Endodermal cell (in vitro differentiated cells): ENCODE results near the gene KIAA1671. TPM values are rescaled to one million over a fixed set of nuclear protein-coding genes. Genes with fewer than 3 reads are reported as not detected.

ENCODE experiments used
- DNase-seq: peaks from one replicate; pipeline ENCODE4 v3.0.0-alpha.2; 2017
- H3K27ac ChIP-seq: 2 replicates; pipeline ENCODE4 v1.5.1; 2013; ENCODE audit warnings: mild to moderate bottlenecking, low read depth, low read length, moderate library complexity
- H3K27me3 ChIP-seq: 2 replicates; pipeline ENCODE4 v1.6.1; 2013; ENCODE audit warnings: mild to moderate bottlenecking, low read length, moderate library complexity; ENCODE audit not compliant: insufficient read depth, control insufficient read depth, poor library complexity, severe bottlenecking
- H3K36me3 ChIP-seq: 2 replicates; pipeline ENCODE4 v1.7.0; 2013; ENCODE audit warnings: mild to moderate bottlenecking, low read length, moderate library complexity; ENCODE audit not compliant: control insufficient read depth, insufficient read depth
- H3K4me1 ChIP-seq: one replicate; pipeline ENCODE4 v1.7.0; 2013; ENCODE audit warnings: low read length; ENCODE audit not compliant: control insufficient read depth, insufficient read depth
- H3K4me3 ChIP-seq: 2 replicates; pipeline ENCODE4 v1.5.1; 2013; ENCODE audit warnings: mild to moderate bottlenecking, low read length, moderate library complexity
- H3K9ac ChIP-seq: 2 replicates; pipeline ENCODE4 v1.6.1; 2013; ENCODE audit warnings: mild to moderate bottlenecking, low read length, moderate library complexity; ENCODE audit not compliant: poor library complexity, severe bottlenecking; ENCODE audit errors: extremely low read depth
- H3K9me3 ChIP-seq: 2 replicates; pipeline ENCODE4 v1.6.1; 2013; ENCODE audit warnings: mild to moderate bottlenecking, low read length, moderate library complexity; ENCODE audit not compliant: control insufficient read depth
- H3K27ac Mint-ChIP-seq: 2 replicates; pipeline ENCODE4 v1.8.0; 2020; ENCODE audit warnings: mixed read lengths
- H3K27me3 Mint-ChIP-seq: 2 replicates; pipeline ENCODE4 v1.8.0; 2021; ENCODE audit warnings: mild to moderate bottlenecking, mixed read lengths; ENCODE audit not compliant: insufficient read depth
- H3K36me3 Mint-ChIP-seq: 2 replicates; pipeline ENCODE4 v1.8.0; 2020; ENCODE audit warnings: low read depth, mixed read lengths
- H3K4me1 Mint-ChIP-seq: 2 replicates; pipeline ENCODE4 v1.8.0; 2020; ENCODE audit warnings: mixed read lengths
- H3K4me3 Mint-ChIP-seq: 2 replicates; pipeline ENCODE4 v1.8.0; 2020; ENCODE audit warnings: mild to moderate bottlenecking, moderate library complexity, mixed read lengths
- H3K9me3 Mint-ChIP-seq: 2 replicates; pipeline ENCODE4 v1.8.0; 2020; ENCODE audit warnings: mild to moderate bottlenecking, mixed read lengths
- CTCF ChIP-seq: fragments of 200-600 bp; sonication (generic); conservative IDR thresholded peaks from 2 replicates; pipeline ENCODE4 v1.5.0; 2021; ENCODE audit warnings: antibody characterized with exemption, mild to moderate bottlenecking
- WGBS, 2 experiments: methylation state at CpG; one replicate each; pipeline versions ENCODE4 v1.1.5 to v1.1.7; 2013; ENCODE audit warnings: missing lambda C conversion rate in 2 of 2, mixed read lengths in 1 of 2; ENCODE audit not compliant: insufficient coverage in 1 of 2, insufficient read length in 1 of 2; 5-methylcytosine and 5-hydroxymethylcytosine counted together
- total RNA-seq, 2 donors: library from RNA; stranded (reverse); fragmentation: NEBNext Ultra II Directional in 1 of 2; extraction: Animal tissue kit (Norgen Biotek cat#: 25700) in 1 of 2; gene quantifications; 2 replicates in 1 of 2; 3 replicates in 1 of 2; pipeline ENCODE4 v1.2.1, GENCODE V29; 2021

Gene KIAA1671
- total RNA-seq, 2 donors from 2014 or later, result 38.8 to 43.7 TPM

GRCh38 chr22:25077056-25077455 is 124.5 kb downstream of the KIAA1671 start:
- H3K36me3 Mint-ChIP-seq, result no peaks in the 10 kb centered on the region
- no peaks in the 10 kb centered on the region for H3K9me3 ChIP-seq
- H3K27me3 ChIP-seq, result no peaks in the 10 kb centered on the region
- DNase-seq, result no peak
- no peak overlapping the region for H3K27ac ChIP-seq
- TF ChIP-seq CTCF, result no peak
- peaks cover 6% of the 10 kb centered on the region for H3K4me1 ChIP-seq
- WGBS, 2 experiments, result 91 to 100% methylated on average over 1 to 3 of the region's 3 CpGs
- no peak overlapping the region for H3K4me3 Mint-ChIP-seq
- H3K27me3 Mint-ChIP-seq, result no peaks in the 10 kb centered on the region
- H3K36me3 ChIP-seq, result no peaks in the 10 kb centered on the region
- no peak overlapping the region for H3K9ac ChIP-seq
- no peaks in the 10 kb centered on the region for H3K9me3 Mint-ChIP-seq
- H3K27ac Mint-ChIP-seq, result no peak overlapping the region
- H3K4me3 ChIP-seq, result no peak overlapping the region
- peaks cover 7% of the 10 kb centered on the region for H3K4me1 Mint-ChIP-seq

GRCh38 chr22:25077964-25078363 is 125.4 kb downstream of the KIAA1671 start:
- no peak overlapping the region for H3K9ac ChIP-seq
- H3K27ac ChIP-seq, result no peak overlapping the region
- H3K36me3 ChIP-seq, result no peaks in the 10 kb centered on the region
- H3K4me1 ChIP-seq, result peaks cover 6% of the 10 kb centered on the region
- Mint-ChIP-seq H3K4me3 (no peak overlapping the region), H3K27me3 (no peaks in the 10 kb centered on the region), H3K9me3 (no peaks in the 10 kb centered on the region), H3K27ac (no peak overlapping the region), H3K4me1 (peaks cover 7% of the 10 kb centered on the region), H3K36me3 (no peaks in the 10 kb centered on the region)
- peak; percentile 4 for TF ChIP-seq CTCF
- WGBS, 2 experiments, result 90 to 91% methylated on average over 3 of the region's 3 CpGs
- DNase-seq, result no peak
- no peak overlapping the region for H3K4me3 ChIP-seq
- no peaks in the 10 kb centered on the region for H3K9me3 ChIP-seq
- no peaks in the 10 kb centered on the region for H3K27me3 ChIP-seq

DNA sequence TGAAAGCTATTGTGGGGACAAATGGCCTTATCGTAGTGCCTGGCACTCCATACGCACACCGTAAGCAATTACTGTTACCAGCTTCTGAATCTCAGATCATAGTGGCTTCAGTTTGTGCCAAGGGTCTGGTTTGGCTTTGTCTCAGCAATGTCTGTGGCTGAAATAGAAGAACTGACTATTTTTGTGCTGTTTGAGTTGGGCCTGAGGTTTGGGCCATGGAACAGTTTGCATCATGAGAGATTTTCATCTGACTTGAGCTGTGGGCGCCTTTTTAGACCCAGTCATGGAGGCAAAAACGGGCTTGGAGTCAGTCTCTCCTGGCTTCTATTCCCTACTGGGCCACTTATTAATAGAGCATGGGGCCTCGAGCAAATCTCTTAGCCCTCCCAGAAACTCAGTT is 126.1 kb downstream of the KIAA1671 start:
- peaks cover 6% of the 10 kb centered on the region for H3K4me1 ChIP-seq
- Mint-ChIP-seq H3K27ac (no peak overlapping the region), H3K36me3 (no peaks in the 10 kb centered on the region), H3K4me1 (peaks cover 7% of the 10 kb centered on the region), H3K9me3 (no peaks in the 10 kb centered on the region), H3K27me3 (no peaks in the 10 kb centered on the region), H3K4me3 (no peak overlapping the region)
- no peaks in the 10 kb centered on the region for H3K27me3 ChIP-seq
- no peak overlapping the region for H3K27ac ChIP-seq
- H3K36me3 ChIP-seq, result no peaks in the 10 kb centered on the region
- DNase-seq, result no peak
- no peak overlapping the region for H3K4me3 ChIP-seq
- no peaks in the 10 kb centered on the region for H3K9me3 ChIP-seq
- no peak for TF ChIP-seq CTCF
- WGBS, 2 experiments, result 87 to 98% methylated on average over 5 to 6 of the region's 6 CpGs
- no peak overlapping the region for H3K9ac ChIP-seq
